ENCODE measurements around the gene THSD7B.
"Not testable (repeated sequence)": the region's sequence is repeated elsewhere in the genome, so short reads cannot be mapped to it uniquely, and the experiment has no call there.

The THSD7B gene

DNA sequence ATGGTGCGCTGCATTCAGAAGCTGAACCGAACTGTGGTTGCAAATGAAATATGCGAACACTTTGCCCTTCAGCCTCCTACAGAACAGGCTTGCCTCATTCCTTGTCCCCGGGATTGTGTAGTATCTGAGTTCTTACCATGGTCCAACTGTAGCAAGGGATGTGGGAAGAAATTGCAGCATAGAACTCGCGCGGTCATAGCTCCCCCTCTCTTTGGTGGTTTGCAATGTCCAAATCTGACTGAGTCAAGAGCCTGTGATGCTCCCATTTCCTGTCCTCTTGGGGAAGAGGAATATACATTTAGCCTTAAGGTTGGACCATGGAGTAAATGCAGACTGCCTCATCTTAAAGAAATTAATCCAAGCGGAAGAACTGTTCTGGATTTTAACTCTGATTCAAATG, 291.4 kb downstream of the THSD7B start:
- Histone ChIP-seq H3K9ac (ENCODE audit: low read depth in 1 of 2, low read length in 2 of 2) (no peak overlapping the region), H3K36me3 (ENCODE audit: control insufficient read depth in 2 of 2, insufficient read depth in 2 of 2, low read length in 2 of 2) (no peaks in the 10 kb centered on the region)

GRCh38 chr2:137076111-137076765, 310.9 kb downstream of the THSD7B start:
- not testable (repeated sequence) for H3K36me3 ChIP-seq (ENCODE audit: control insufficient read depth in 2 of 2, insufficient read depth in 2 of 2, low read length in 2 of 2); H3K9me3 ChIP-seq (ENCODE audit: control insufficient read depth in 2 of 2, low read length in 2 of 2); H3K27ac ChIP-seq (ENCODE audit: low read depth in 2 of 2, low read length in 2 of 2)

More for the DNA sequence above, 291.4 kb downstream of the THSD7B start:
- no peak overlapping the region for H3K27ac ChIP-seq (ENCODE audit: low read depth in 2 of 2, low read length in 2 of 2)
- H3K27me3 ChIP-seq (ENCODE audit: control insufficient read depth in 2 of 2, insufficient read depth in 2 of 2, low read length in 2 of 2): no peaks in the 10 kb centered on the region
- H3K4me3 ChIP-seq (ENCODE audit: low read length in 2 of 2): no peak overlapping the region
- H3K4me1 ChIP-seq (ENCODE audit: control insufficient read depth in 2 of 2, insufficient read depth in 2 of 2, low read length in 2 of 2): no peaks in the 10 kb centered on the region
- H3K9me3 ChIP-seq (ENCODE audit: control insufficient read depth in 2 of 2, low read length in 2 of 2): no peaks in the 10 kb centered on the region

DNA sequence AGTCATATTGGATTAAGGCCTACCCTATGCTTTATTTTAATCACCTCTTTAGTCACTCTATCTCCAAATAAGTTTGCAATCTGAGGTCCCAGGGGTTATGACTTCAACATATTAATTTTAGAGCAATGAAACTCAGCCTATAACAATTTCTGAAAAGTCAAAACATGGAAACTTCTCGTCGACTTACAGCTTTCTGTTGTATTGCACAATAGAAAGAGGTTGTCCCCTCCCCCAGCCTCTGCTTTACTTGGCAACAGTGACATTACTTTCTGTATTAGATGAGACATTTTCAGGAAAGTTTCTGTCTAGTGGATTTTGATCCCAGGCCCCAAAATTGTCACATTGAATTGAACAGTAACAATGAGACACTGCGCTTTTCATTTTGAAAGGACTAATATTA, 326.4 kb downstream of the THSD7B start:
- no peak overlapping the region for H3K9ac ChIP-seq (ENCODE audit: low read depth in 1 of 2, low read length in 2 of 2)
- no peaks in the 10 kb centered on the region for H3K9me3 ChIP-seq (ENCODE audit: control insufficient read depth in 2 of 2, low read length in 2 of 2)
- H3K36me3 ChIP-seq (ENCODE audit: control insufficient read depth in 2 of 2, insufficient read depth in 2 of 2, low read length in 2 of 2): no peaks in the 10 kb centered on the region
- H3K27me3 ChIP-seq (ENCODE audit: control insufficient read depth in 2 of 2, insufficient read depth in 2 of 2, low read length in 2 of 2): no peaks in the 10 kb centered on the region
- no peak overlapping the region for H3K27ac ChIP-seq (ENCODE audit: low read depth in 2 of 2, low read length in 2 of 2)
- H3K4me1 ChIP-seq (ENCODE audit: control insufficient read depth in 2 of 2, insufficient read depth in 2 of 2, low read length in 2 of 2): no peaks in the 10 kb centered on the region
- no peak overlapping the region for H3K4me3 ChIP-seq (ENCODE audit: low read length in 2 of 2)

More at GRCh38 chr2:137076111-137076765, 310.9 kb downstream of the THSD7B start:
- H3K9ac ChIP-seq (ENCODE audit: low read depth in 1 of 2, low read length in 2 of 2); H3K4me3 ChIP-seq (ENCODE audit: low read length in 2 of 2); H3K27me3 ChIP-seq (ENCODE audit: control insufficient read depth in 2 of 2, insufficient read depth in 2 of 2, low read length in 2 of 2); H3K4me1 ChIP-seq (ENCODE audit: control insufficient read depth in 2 of 2, insufficient read depth in 2 of 2, low read length in 2 of 2): not testable (repeated sequence)

DNA sequence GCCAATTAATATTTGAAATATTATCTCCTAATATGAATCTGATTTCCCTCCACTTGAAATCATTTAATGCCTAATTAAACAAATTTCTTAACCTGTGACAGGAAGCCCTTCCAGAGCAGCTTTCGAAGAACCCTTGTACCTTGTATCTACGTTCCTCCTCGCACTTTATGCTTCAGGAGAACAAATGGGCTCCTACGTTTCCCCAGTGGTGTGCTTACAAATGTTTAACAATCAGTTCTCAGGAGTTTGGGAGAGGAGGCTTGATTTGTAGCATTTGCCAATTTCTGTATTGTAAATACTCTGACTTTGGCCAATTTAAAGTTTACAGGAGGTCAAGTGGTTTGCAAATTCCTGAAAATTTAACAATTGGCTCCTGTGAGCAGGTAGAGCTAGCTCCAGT, 327.8 kb downstream of the THSD7B start:
- no peak overlapping the region for H3K27ac ChIP-seq (ENCODE audit: low read depth in 2 of 2, low read length in 2 of 2)
- no peak overlapping the region for H3K4me3 ChIP-seq (ENCODE audit: low read length in 2 of 2)
- H3K9me3 ChIP-seq (ENCODE audit: control insufficient read depth in 2 of 2, low read length in 2 of 2): no peaks in the 10 kb centered on the region
- no peaks in the 10 kb centered on the region for H3K4me1 ChIP-seq (ENCODE audit: control insufficient read depth in 2 of 2, insufficient read depth in 2 of 2, low read length in 2 of 2)
- H3K9ac ChIP-seq (ENCODE audit: low read depth in 1 of 2, low read length in 2 of 2): no peak overlapping the region
- no peaks in the 10 kb centered on the region for H3K27me3 ChIP-seq (ENCODE audit: control insufficient read depth in 2 of 2, insufficient read depth in 2 of 2, low read length in 2 of 2)
- H3K36me3 ChIP-seq (ENCODE audit: control insufficient read depth in 2 of 2, insufficient read depth in 2 of 2, low read length in 2 of 2): no peaks in the 10 kb centered on the region

- H3K4me1 ChIP-seq (ENCODE audit: control insufficient read depth in 2 of 2, insufficient read depth in 2 of 2, low read length in 2 of 2): no peaks in the 10 kb centered on the region
- H3K36me3 ChIP-seq (ENCODE audit: control insufficient read depth in 2 of 2, insufficient read depth in 2 of 2, low read length in 2 of 2): no peaks in the 10 kb centered on the region
- no peak overlapping the region for H3K4me3 ChIP-seq (ENCODE audit: low read length in 2 of 2)
- H3K27me3 ChIP-seq (ENCODE audit: control insufficient read depth in 2 of 2, insufficient read depth in 2 of 2, low read length in 2 of 2): no peaks in the 10 kb centered on the region
- H3K9ac ChIP-seq (ENCODE audit: low read depth in 1 of 2, low read length in 2 of 2): no peak overlapping the region
- no peak overlapping the region for H3K27ac ChIP-seq (ENCODE audit: low read depth in 2 of 2, low read length in 2 of 2)
- no peaks in the 10 kb centered on the region for H3K9me3 ChIP-seq (ENCODE audit: control insufficient read depth in 2 of 2, low read length in 2 of 2)
Measured at GRCh38 chr2:137096187-137096586, 330.8 kb downstream of the THSD7B start.

- no peaks in the 10 kb centered on the region for H3K4me1 ChIP-seq (ENCODE audit: control insufficient read depth in 2 of 2, insufficient read depth in 2 of 2, low read length in 2 of 2)
- H3K27ac ChIP-seq (ENCODE audit: low read depth in 2 of 2, low read length in 2 of 2): no peak overlapping the region
- no peak overlapping the region for H3K4me3 ChIP-seq (ENCODE audit: low read length in 2 of 2)
- no peaks in the 10 kb centered on the region for H3K27me3 ChIP-seq (ENCODE audit: control insufficient read depth in 2 of 2, insufficient read depth in 2 of 2, low read length in 2 of 2)
- H3K36me3 ChIP-seq (ENCODE audit: control insufficient read depth in 2 of 2, insufficient read depth in 2 of 2, low read length in 2 of 2): no peaks in the 10 kb centered on the region
- H3K9ac ChIP-seq (ENCODE audit: low read depth in 1 of 2, low read length in 2 of 2): no peak overlapping the region
- H3K9me3 ChIP-seq (ENCODE audit: control insufficient read depth in 2 of 2, low read length in 2 of 2): no peaks in the 10 kb centered on the region
Measured at GRCh38 chr2:137096693-137097092, 331.3 kb downstream of the THSD7B start.

DNA sequence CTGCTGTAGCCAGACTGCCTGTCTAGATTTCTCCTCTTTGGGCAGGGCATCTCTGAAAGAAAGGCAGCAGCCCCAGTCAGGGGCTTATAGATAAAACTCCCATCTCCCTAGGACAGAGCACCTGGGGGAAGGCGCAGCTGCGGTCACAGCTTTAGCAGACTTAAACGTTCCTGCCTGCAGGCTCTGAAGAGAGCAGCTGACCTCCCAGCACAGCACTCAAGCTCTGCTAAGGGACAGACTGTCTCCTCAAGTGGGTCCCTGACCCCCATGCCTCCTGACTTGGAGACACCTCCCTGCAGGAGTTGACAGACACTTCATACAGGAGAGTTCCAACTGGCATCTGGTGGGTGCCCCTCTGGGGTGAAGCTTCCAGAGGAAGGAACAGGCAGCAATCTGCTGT, 336.5 kb downstream of the THSD7B start:
- H3K36me3 ChIP-seq (ENCODE audit: control insufficient read depth in 2 of 2, insufficient read depth in 2 of 2, low read length in 2 of 2); H3K27ac ChIP-seq (ENCODE audit: low read depth in 2 of 2, low read length in 2 of 2); H3K4me3 ChIP-seq (ENCODE audit: low read length in 2 of 2); H3K27me3 ChIP-seq (ENCODE audit: control insufficient read depth in 2 of 2, insufficient read depth in 2 of 2, low read length in 2 of 2); H3K4me1 ChIP-seq (ENCODE audit: control insufficient read depth in 2 of 2, insufficient read depth in 2 of 2, low read length in 2 of 2); H3K9me3 ChIP-seq (ENCODE audit: control insufficient read depth in 2 of 2, low read length in 2 of 2); H3K9ac ChIP-seq (ENCODE audit: low read depth in 1 of 2, low read length in 2 of 2): not testable (repeated sequence)

- Histone ChIP-seq H3K9ac (ENCODE audit: low read depth in 1 of 2, low read length in 2 of 2) (no peak overlapping the region), H3K9me3 (ENCODE audit: control insufficient read depth in 2 of 2, low read length in 2 of 2) (no peaks in the 10 kb centered on the region), H3K4me3 (ENCODE audit: low read length in 2 of 2) (no peak overlapping the region), H3K36me3 (ENCODE audit: control insufficient read depth in 2 of 2, insufficient read depth in 2 of 2, low read length in 2 of 2) (no peaks in the 10 kb centered on the region), H3K4me1 (ENCODE audit: control insufficient read depth in 2 of 2, insufficient read depth in 2 of 2, low read length in 2 of 2) (no peaks in the 10 kb centered on the region), H3K27ac (ENCODE audit: low read depth in 2 of 2, low read length in 2 of 2) (no peak overlapping the region), H3K27me3 (ENCODE audit: control insufficient read depth in 2 of 2, insufficient read depth in 2 of 2, low read length in 2 of 2) (no peaks in the 10 kb centered on the region)
Measured at GRCh38 chr2:137107904-137108303, 342.6 kb downstream of the THSD7B start.

DNA sequence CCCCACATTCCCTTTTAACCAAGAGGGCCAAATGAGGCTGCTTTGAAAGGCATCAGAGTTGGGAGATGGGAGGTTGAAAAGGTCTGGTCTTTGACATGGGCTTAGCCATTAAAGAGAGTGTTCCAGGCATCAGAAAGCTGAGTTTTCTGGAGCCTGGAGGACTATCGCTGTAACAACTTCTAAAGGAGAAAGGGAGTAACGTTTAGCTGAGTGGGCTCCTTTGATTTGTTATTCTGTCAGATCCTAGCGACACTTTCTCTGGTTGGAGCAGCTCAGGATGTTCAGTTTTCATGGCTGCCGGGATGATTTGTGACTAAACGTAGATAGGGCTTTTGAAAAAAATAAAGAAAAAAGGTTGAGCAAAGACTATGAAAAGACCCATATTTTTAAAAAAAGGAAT, 346.6 kb downstream of the THSD7B start:
- H3K27me3 ChIP-seq (ENCODE audit: control insufficient read depth in 2 of 2, insufficient read depth in 2 of 2, low read length in 2 of 2): no peaks in the 10 kb centered on the region
- H3K4me1 ChIP-seq (ENCODE audit: control insufficient read depth in 2 of 2, insufficient read depth in 2 of 2, low read length in 2 of 2): no peaks in the 10 kb centered on the region
- no peaks in the 10 kb centered on the region for H3K36me3 ChIP-seq (ENCODE audit: control insufficient read depth in 2 of 2, insufficient read depth in 2 of 2, low read length in 2 of 2)
- no peaks in the 10 kb centered on the region for H3K9me3 ChIP-seq (ENCODE audit: control insufficient read depth in 2 of 2, low read length in 2 of 2)
- no peak overlapping the region for H3K27ac ChIP-seq (ENCODE audit: low read depth in 2 of 2, low read length in 2 of 2)
- H3K9ac ChIP-seq (ENCODE audit: low read depth in 1 of 2, low read length in 2 of 2): no peak overlapping the region
- no peak overlapping the region for H3K4me3 ChIP-seq (ENCODE audit: low read length in 2 of 2)

GRCh38 chr2:137115081-137115794, 349.9 kb downstream of the THSD7B start:
- H3K9me3 ChIP-seq (ENCODE audit: control insufficient read depth in 2 of 2, low read length in 2 of 2): no peaks in the 10 kb centered on the region
- H3K4me1 ChIP-seq (ENCODE audit: control insufficient read depth in 2 of 2, insufficient read depth in 2 of 2, low read length in 2 of 2): no peaks in the 10 kb centered on the region
- H3K36me3 ChIP-seq (ENCODE audit: control insufficient read depth in 2 of 2, insufficient read depth in 2 of 2, low read length in 2 of 2): no peaks in the 10 kb centered on the region
- no peak overlapping the region for H3K27ac ChIP-seq (ENCODE audit: low read depth in 2 of 2, low read length in 2 of 2)
- no peaks in the 10 kb centered on the region for H3K27me3 ChIP-seq (ENCODE audit: control insufficient read depth in 2 of 2, insufficient read depth in 2 of 2, low read length in 2 of 2)
- H3K9ac ChIP-seq (ENCODE audit: low read depth in 1 of 2, low read length in 2 of 2): no peak overlapping the region
- no peak overlapping the region for H3K4me3 ChIP-seq (ENCODE audit: low read length in 2 of 2)
